HCT116 (cell line): ENCODE data around the gene PIK3R4. TPM values are rescaled to one million over a fixed set of nuclear protein-coding genes. Genes with fewer than 3 reads are reported as not detected.

Experiments
- ATAC-seq: fragments of 200-7000 bp; cut with Tn5 transposase; 2 replicates; pipeline ENCODE4 v1.9.1; 2020; ENCODE audit warnings: mild to moderate bottlenecking, moderate library complexity
- BruUV-seq: library from RNA; stranded (reverse); fragments of 400-500 nt; replicated peaks from 2 replicates; lab custom pipeline; 2021; lab: Mats Ljungman, UMichigan
- CTCF ChIA-PET: fragments of 300-600 bp; sonication (Branson Sonifier 250); formaldehyde crosslinking; loops from one replicate; lab custom pipeline; 2021; ENCODE audit warnings: antibody characterized with exemption; lab: Charles Lee
- POLR2A ChIA-PET: fragments of 300-600, 350-600 bp; sonication (Branson Sonifier 250); formaldehyde crosslinking; loops from one replicate; lab custom pipeline; 2021; ENCODE audit warnings: antibody characterized with exemption; lab: Charles Lee
- RAD21 ChIA-PET, 2 experiments: fragments of 300-600 bp; sonication (Branson Sonifier 250); formaldehyde crosslinking; loops; one replicate each; lab custom pipeline; 2023; ENCODE audit warnings: low total read pairs in 2 of 2; ENCODE audit not compliant: uncharacterized antibody in 2 of 2, unreplicated experiment in 2 of 2, low non-redundant PET in 1 of 2; lab: Charles Lee
- DNase-seq: peaks from one replicate; pipeline ENCODE4 v3.0.0-alpha.2; 2010; ENCODE audit warnings: low read depth, low spot score
- H2AFZ ChIP-seq: fragments of 200-600 bp; shearing (Covaris generic), sonication (generic); 2 replicates; pipeline ENCODE4 v1.6.1; 2017; ENCODE audit warnings: low read depth, mixed run types, mixed read lengths, antibody characterized with exemption, low read length; ENCODE audit not compliant: poor library complexity, severe bottlenecking
- H3K27ac ChIP-seq: 2 replicates; pipeline ENCODE4 v1.5.1; 2012; ENCODE audit warnings: low read depth, low read length
- H3K27me3 ChIP-seq: fragments of 200-600 bp; sonication (generic); 2 replicates; pipeline ENCODE4 v1.6.1; 2016; ENCODE audit warnings: mixed run types, low read length, mixed read lengths; ENCODE audit not compliant: insufficient read depth
- H3K36me3 ChIP-seq, 2 experiments: fragments of 200-500 bp in 1 of 2; fragments of 200-600 bp in 1 of 2; sonication (Bioruptor generic) in 1 of 2; sonication (generic) in 1 of 2; 2 replicates each; pipeline versions ENCODE4 v1.5.1 to v1.6.1; 2014 to 2016; ENCODE audit warnings: low read length in 2 of 2, inconsistent platforms in 1 of 2, mixed read lengths in 1 of 2, mixed run types in 1 of 2; ENCODE audit not compliant: insufficient read depth in 2 of 2, control insufficient read depth in 1 of 2
- H3K4me1 ChIP-seq, 2 experiments: fragments of 200-600 bp in 1 of 2; sonication (generic) in 1 of 2; 2 replicates each; pipeline versions ENCODE4 v1.5.1 to v1.6.1; 2012 to 2017; ENCODE audit warnings: low read length in 2 of 2, inconsistent platforms in 1 of 2, mild to moderate bottlenecking in 1 of 2, mixed read lengths in 1 of 2, mixed run types in 1 of 2, moderate library complexity in 1 of 2; ENCODE audit not compliant: insufficient read depth in 2 of 2, control insufficient read depth in 1 of 2
- H3K4me2 ChIP-seq: fragments of 200-600 bp; sonication (generic); 2 replicates; pipeline ENCODE4 v1.6.1; 2017; ENCODE audit warnings: mixed run types, low read length, mixed read lengths
- H3K4me3 ChIP-seq, 2 experiments: fragments of 200-600 bp in 1 of 2; sonication (generic) in 1 of 2; replicated peaks in 1 of 2; 2 replicates each; pipeline ENCODE4 v1.5.1; 2011 to 2016; ENCODE audit warnings: low read length in 2 of 2, control low read depth in 1 of 2, low read depth in 1 of 2, mild to moderate bottlenecking in 1 of 2, mixed read lengths in 1 of 2, mixed run types in 1 of 2
- H3K79me2 ChIP-seq: fragments of 200-600 bp; sonication (generic); 2 replicates; pipeline ENCODE4 v1.6.1; 2017; ENCODE audit warnings: mild to moderate bottlenecking, mixed run types, low read length, moderate library complexity, mixed read lengths; ENCODE audit not compliant: insufficient read depth
- H3K9ac ChIP-seq: fragments of 200-600 bp; sonication (generic); 2 replicates; pipeline ENCODE4 v1.6.1; 2016; ENCODE audit warnings: low read length, mixed read lengths
- H3K9me2 ChIP-seq: fragments of 200-600 bp; sonication (generic), shearing (Covaris generic); 2 replicates; pipeline ENCODE4 v1.6.1; 2017; ENCODE audit warnings: mixed run types, mild to moderate bottlenecking, moderate library complexity; ENCODE audit not compliant: insufficient read depth
- H3K9me3 ChIP-seq, 2 experiments: fragments of 200-500 bp in 1 of 2; fragments of 200-600 bp in 1 of 2; sonication (Bioruptor generic) in 1 of 2; sonication (generic) in 1 of 2; 2 replicates each; pipeline ENCODE4 v1.6.1; 2014 to 2017; ENCODE audit warnings: low read length in 2 of 2, mixed read lengths in 2 of 2, inconsistent platforms in 1 of 2, low read depth in 1 of 2, mild to moderate bottlenecking in 1 of 2, mixed run types in 1 of 2, moderate library complexity in 1 of 2; ENCODE audit not compliant: control insufficient read depth in 1 of 2, insufficient read depth in 1 of 2
- H4K20me1 ChIP-seq: fragments of 200-600 bp; sonication (generic), shearing (Covaris generic); 2 replicates; pipeline ENCODE4 v1.6.1; 2017; ENCODE audit warnings: mixed run types, mild to moderate bottlenecking, moderate library complexity; ENCODE audit not compliant: insufficient read depth
- ATF3 ChIP-seq: IDR thresholded peaks from 2 replicates; pipeline ENCODE4 v1.6.1; 2012
- CBX3 ChIP-seq: IDR thresholded peaks from 2 replicates; pipeline ENCODE4 v1.6.1; 2012; ENCODE audit warnings: low read depth
- CEBPB ChIP-seq: IDR thresholded peaks from 2 replicates; pipeline ENCODE4 v1.6.1; 2012; ENCODE audit warnings: low read depth
- ELF1 ChIP-seq: IDR thresholded peaks from 2 replicates; pipeline ENCODE4 v1.6.1; 2012; ENCODE audit warnings: low read depth, borderline replicate concordance
- EZH2 ChIP-seq: fragments of 200-600 bp; sonication (generic); IDR thresholded peaks from 2 replicates; pipeline ENCODE4 v1.6.1; 2017; ENCODE audit warnings: antibody characterized with exemption, mixed run types
- EZH2phosphoT487 ChIP-seq: fragments of 200-600 bp; IDR thresholded peaks from 2 replicates; pipeline ENCODE4 v1.6.1; 2018; ENCODE audit warnings: antibody characterized with exemption, borderline replicate concordance
- FOSL1 ChIP-seq: IDR thresholded peaks from 2 replicates; pipeline ENCODE4 v1.6.1; 2012; ENCODE audit warnings: low read depth
- MAX ChIP-seq: IDR thresholded peaks from 2 replicates; pipeline ENCODE4 v1.6.1; 2012
- POLR2A ChIP-seq: IDR thresholded peaks from 2 replicates; pipeline ENCODE4 v1.7.0; 2011; ENCODE audit warnings: borderline replicate concordance; ENCODE audit not compliant: insufficient read depth, insufficient read length; ENCODE audit errors: extremely low read depth
- POLR2AphosphoS5 ChIP-seq: IDR thresholded peaks from 2 replicates; pipeline ENCODE4 v1.6.1; 2011; ENCODE audit warnings: mild to moderate bottlenecking, low read depth, low read length, moderate library complexity
- RAD21 ChIP-seq: IDR thresholded peaks from 2 replicates; pipeline ENCODE4 v1.6.1; 2012; ENCODE audit warnings: low read depth, mild to moderate bottlenecking
- REST ChIP-seq: IDR thresholded peaks from 2 replicates; pipeline ENCODE4 v1.6.1; 2012; ENCODE audit warnings: low read depth
- SIN3A ChIP-seq: IDR thresholded peaks from 2 replicates; pipeline ENCODE4 v1.6.1; 2012; ENCODE audit warnings: low read depth
- SP1 ChIP-seq: IDR thresholded peaks from 2 replicates; pipeline ENCODE4 v1.6.1; 2012; ENCODE audit warnings: low read depth
- SRF ChIP-seq: IDR thresholded peaks from 2 replicates; pipeline ENCODE4 v1.6.1; 2012; ENCODE audit warnings: low read depth
- TCF7L2 ChIP-seq: IDR thresholded peaks from 2 replicates; pipeline ENCODE4 v1.7.0; 2011; ENCODE audit warnings: borderline replicate concordance, inconsistent platforms; ENCODE audit not compliant: insufficient read depth, insufficient read length; ENCODE audit errors: extremely low read depth
- YY1 ChIP-seq: IDR thresholded peaks from 2 replicates; pipeline ENCODE4 v1.6.1; 2011; ENCODE audit warnings: low read length, low read depth, moderate library complexity, mild to moderate bottlenecking; ENCODE audit not compliant: insufficient replicate concordance; ENCODE audit errors: extremely low read depth
- ZBTB33 ChIP-seq: IDR thresholded peaks from 2 replicates; pipeline ENCODE4 v1.6.1; 2011; ENCODE audit warnings: mild to moderate bottlenecking, low read length, moderate library complexity; ENCODE audit not compliant: insufficient replicate concordance; ENCODE audit errors: extremely low read depth
- ZFX ChIP-seq: fragments of 450-650 bp; IDR thresholded peaks from 2 replicates; pipeline ENCODE4 v1.6.1; 2017
- ZNF274 ChIP-seq: fragments of 200-500 bp; sonication (Bioruptor generic); IDR thresholded peaks from 2 replicates; pipeline ENCODE4 v1.6.1; 2014; ENCODE audit warnings: mild to moderate bottlenecking, low read depth, low read length, inconsistent platforms
- intact Hi-C: fragments of 100-400 bp; cut with micrococcal nuclease; formaldehyde crosslinking; loops from 2 replicates; pipeline ENCODE4 v1.10.0; 2022
- total RNA-seq: library from RNA; stranded (reverse); gene quantifications from one replicate; pipeline ENCODE4 v1.2.1, GENCODE V29; 2021; ENCODE audit not compliant: unreplicated experiment

PIK3R4 gene
- total RNA-seq, 1 experiment from 2014 or later, result 23.5 TPM

- Histone ChIP-seq H4K20me1 (no peaks in the 10 kb centered on the region), H2AFZ (no peak overlapping the region), H3K4me3 (no peak overlapping the region), H3K36me3 (peaks cover 8 to 11% of the 10 kb centered on the region in 2 experiments; a peak in 1 of 4 replicates), H3K4me2 (no peak overlapping the region), H3K4me1 (no peaks in the 10 kb centered on the region), H3K9me2 (no peaks in the 10 kb centered on the region), H3K9ac (no peak overlapping the region), H3K27me3 (no peaks in the 10 kb centered on the region), H3K9me3 (no peaks in the 10 kb centered on the region), H3K27ac (no peak overlapping the region), H3K79me2 (no peaks in the 10 kb centered on the region)
- CTCF ChIA-PET, result no interaction called here
- ATAC-seq, result no peak
- POLR2A ChIA-PET, result no interaction called here
- RAD21 ChIA-PET, result no interaction called here
- BruUV-seq, result no TSS peak
- intact Hi-C loops, result loop anchor here (10.0 kb wide), 1 partner anchor 412 kb away; no protein-coding TSS in a partner anchor
- TF ChIP-seq SIN3A, result no peak
- no peak for TF ChIP-seq ELF1
- no peak for TF ChIP-seq TCF7L2
- no peak for TF ChIP-seq POLR2A
- TF ChIP-seq ZBTB33, result no peak
- TF ChIP-seq POLR2AphosphoS5, result no peak
- TF ChIP-seq CBX3, result no peak
- TF ChIP-seq SRF, result no peak
- no peak for TF ChIP-seq ZNF274
- TF ChIP-seq CEBPB, result no peak
- TF ChIP-seq MAX, result no peak
- TF ChIP-seq REST, result no peak
- no peak for TF ChIP-seq RAD21
- no peak for TF ChIP-seq EZH2
- no peak for TF ChIP-seq YY1
- no peak for TF ChIP-seq SP1
- no peak for TF ChIP-seq ZFX
- no peak for TF ChIP-seq ATF3
- no peak for TF ChIP-seq FOSL1
- no peak for TF ChIP-seq EZH2phosphoT487
- DNase-seq, result no peak
Observed at GRCh38 chr3:130686833-130687232, 59.8 kb downstream of the PIK3R4 start.
